Ascending aorta (tissue), 2 donors: ENCODE measurements around the gene SLC25A34. TPM values are rescaled to one million over a fixed set of nuclear protein-coding genes. Genes with fewer than 3 reads are reported as not detected.
"Not testable (repeated sequence)": the region's sequence is repeated elsewhere in the genome, so short reads cannot be mapped to it uniquely, and the experiment has no call there.

Source experiments
- DNase-seq, 2 donors: peaks; one replicate each; pipeline ENCODE4 v3.0.0-alpha.2; 2019; ENCODE audit warnings: low spot score in 2 of 2
- H3K27ac ChIP-seq, 2 donors: fragments of 200-600 bp; sonication (generic); one replicate each; pipeline ENCODE4 v1.5.1; 2016 to 2017; ENCODE audit warnings: mild to moderate bottlenecking in 1 of 2
- H3K27me3 ChIP-seq: fragments of 200-600 bp; sonication (generic); one replicate; pipeline ENCODE4 v1.5.1; 2017
- H3K36me3 ChIP-seq, 2 donors: fragments of 200-600 bp; sonication (generic); one replicate each; pipeline ENCODE4 v1.5.1; 2016
- H3K4me1 ChIP-seq, 2 donors: fragments of 200-600 bp; sonication (generic); one replicate each; pipeline ENCODE4 v1.5.1; 2016 to 2017; ENCODE audit warnings: mild to moderate bottlenecking in 1 of 2
- H3K4me3 ChIP-seq, 2 donors: fragments of 200-600 bp; sonication (generic); one replicate each; pipeline ENCODE4 v1.5.1; 2016 to 2017; ENCODE audit warnings: mild to moderate bottlenecking in 1 of 2
- H3K9me3 ChIP-seq, 2 donors: fragments of 200-600 bp; sonication (generic); one replicate each; pipeline ENCODE4 v1.5.1; 2016
- CTCF ChIP-seq, 3 experiments: fragments of 200-600 bp in 2 of 3; fragments of 450-650 bp in 1 of 3; sonication (generic) in 2 of 3; IDR thresholded peaks; one replicate each; pipeline ENCODE4 v1.5.1; 2016 to 2019; ENCODE audit warnings: antibody characterized with exemption in 3 of 3, mild to moderate bottlenecking in 1 of 3, moderate library complexity in 1 of 3
- intact Hi-C: fragments of 100-400 bp; cut with DNase I; formaldehyde crosslinking; loops from one replicate; pipeline ENCODE4 v1.15.1; 2023
- total RNA-seq: library from RNA; depleted of rRNA; stranded (reverse); fragments of >200 nt; gene quantifications from one replicate; pipeline ENCODE4 v1.1.0, GENCODE V29; 2016

SLC25A34 gene
- total RNA-seq, 1 donor from 2014 or later, result 5.7 TPM

- TF ChIP-seq CTCF (IDR thresholded peaks at IDR 0.05), result no peak
- intact Hi-C loops, result no loop called here
- Histone ChIP-seq H3K27me3 (no peaks in the 10 kb centered on the region), H3K36me3 (peaks cover 3 to 7% of the 10 kb centered on the region in 2 donors), H3K4me1 (peaks cover 0 to 35% of the 10 kb centered on the region in 2 donors), H3K4me3 (no peak overlapping the region), H3K27ac (peak overlapping the region; percentile 26 to 40), H3K9me3 (no peaks in the 10 kb centered on the region)
- no peak for DNase-seq
These were observed 42.7 kb upstream of the SLC25A34 start for GRCh38 chr1:15693371-15693770.

GRCh38 chr1:15696956-15697521 is 39.0 kb upstream of the SLC25A34 start:
- Histone ChIP-seq H3K4me3 (peak overlapping the region in 1 of 2 donors; percentile 31), H3K36me3 (peaks cover 3% of the 10 kb centered on the region in 2 donors), H3K9me3 (no peaks in the 10 kb centered on the region), H3K27ac (peak overlapping the region; percentile 51 to 63), H3K27me3 (no peaks in the 10 kb centered on the region), H3K4me1 (peaks cover 7 to 28% of the 10 kb centered on the region in 2 donors)
- TF ChIP-seq CTCF (IDR thresholded peaks at IDR 0.05), result no peak
- DNase-seq, result no peak
- intact Hi-C loops, result no loop called here

GRCh38 chr1:15698201-15698600 is 37.9 kb upstream of the SLC25A34 start:
- peaks cover 3% of the 10 kb centered on the region in 2 donors for H3K36me3 ChIP-seq
- H3K4me1 ChIP-seq, result peaks cover 7 to 27% of the 10 kb centered on the region in 2 donors
- H3K9me3 ChIP-seq, result no peaks in the 10 kb centered on the region
- H3K27ac ChIP-seq, result peak overlapping the region in 1 of 2 donors; percentile 51
- DNase-seq, result no peak
- H3K27me3 ChIP-seq, result no peaks in the 10 kb centered on the region
- no peak overlapping the region for H3K4me3 ChIP-seq
- no peak for TF ChIP-seq CTCF (IDR thresholded peaks at IDR 0.05)
- intact Hi-C loops, result no loop called here

GRCh38 chr1:15699321-15699720 is 36.7 kb upstream of the SLC25A34 start:
- H3K27ac ChIP-seq, H3K9me3 ChIP-seq, DNase-seq, intact Hi-C loops, H3K36me3 ChIP-seq, H3K27me3 ChIP-seq, H3K4me3 ChIP-seq: not testable (repeated sequence)
- H3K4me1 ChIP-seq, result peaks cover 10 to 28% of the 10 kb centered on the region in 2 donors

GRCh38 chr1:15700508-15700907 is 35.5 kb upstream of the SLC25A34 start:
- H3K36me3 ChIP-seq, result peaks cover 3 to 4% of the 10 kb centered on the region in 2 donors
- H3K27ac ChIP-seq, result peak overlapping the region; percentile 20 to 84
- no peaks in the 10 kb centered on the region for H3K9me3 ChIP-seq
- H3K27me3 ChIP-seq, result no peaks in the 10 kb centered on the region
- intact Hi-C loops, result loop anchor here (5.0 kb wide), 1 partner anchor 47 kb away; no protein-coding TSS in a partner anchor
- peaks cover 16 to 34% of the 10 kb centered on the region in 2 donors for H3K4me1 ChIP-seq
- no peak for DNase-seq
- H3K4me3 ChIP-seq, result no peak overlapping the region
- TF ChIP-seq CTCF (IDR thresholded peaks at IDR 0.05), result no peak

- intact Hi-C loops, result loop anchor here (2.0 to 5.0 kb wide), 2 partner anchors 17 to 46 kb away; partner anchors contain the start of gene PLEKHM2
- Histone ChIP-seq H3K36me3 (peaks cover 0 to 4% of the 10 kb centered on the region in 2 donors), H3K9me3 (no peaks in the 10 kb centered on the region), H3K27ac (peak overlapping the region; percentile 84 to 91), H3K4me1 (peaks cover 16 to 34% of the 10 kb centered on the region in 2 donors), H3K27me3 (no peaks in the 10 kb centered on the region), H3K4me3 (no peak overlapping the region)
- no peak for TF ChIP-seq CTCF (IDR thresholded peaks at IDR 0.05)
- no peak for DNase-seq
These were observed 34.3 kb upstream of the SLC25A34 start for GRCh38 chr1:15701784-15702183.
